Measurements from ENCODE around the gene FOXA3. TPM values are rescaled to one million over a fixed set of nuclear protein-coding genes. Genes with fewer than 3 reads are reported as not detected.
A peak's percentile ranks its signal among the peaks of the same experiment; 100 is the strongest.

The FOXA3 gene
- total RNA-seq, 1 experiment from 2014 or later, result 15.3 TPM

GRCh38 chr19:45863335-45863839 is 739 bp upstream of the FOXA3 start:
- no TSS peak for BruUV-seq (replicated peaks)
- intact Hi-C loops (cut with micrococcal nuclease; ENCODE audit: unreplicated experiment), result loop anchor here (1.0 to 2.0 kb wide), 4 partner anchors 19 to 133 kb away; partner anchors contain the start of genes CCDC61 and FBXO46
- Histone ChIP-seq H3K4me1 (no peaks in the 10 kb centered on the region), H3K4me3 (ENCODE audit: low read depth, low read length) (peak overlapping the region; percentile 60), H3K27me3 (replicated peaks; ENCODE audit: control insufficient read depth, insufficient read depth, low read length) (no peaks in the 10 kb centered on the region), H3K9me3 (no peaks in the 10 kb centered on the region), H3K36me3 (ENCODE audit: control insufficient read depth, insufficient read depth, low read length) (peaks cover 1% of the 10 kb centered on the region; the same call in 1 of the 2 replicates)
- no peak for DNase-seq
- no peaks in the 10 kb centered on the region for H3K27me3 Mint-ChIP-seq (ENCODE audit: insufficient read depth, unreplicated experiment)
- H3K4me3 Mint-ChIP-seq (ENCODE audit: unreplicated experiment), result peak overlapping the region; percentile 98
- H3K27ac Mint-ChIP-seq (ENCODE audit: unreplicated experiment), result peak overlapping the region; percentile 95
- peaks cover 14% of the 10 kb centered on the region for H3K4me1 Mint-ChIP-seq (ENCODE audit: low read depth, unreplicated experiment)
- no peaks in the 10 kb centered on the region for H3K9me3 Mint-ChIP-seq (ENCODE audit: unreplicated experiment)
- TF ChIP-seq CTCF (IDR thresholded peaks at IDR 0.05; ENCODE audit: insufficient read depth in 1 of 2, low read depth in 1 of 2, low read length in 1 of 2, severe bottlenecking in 1 of 2, unreplicated experiment in 1 of 2), result no peak
- peaks cover 61% of the 10 kb centered on the region for H3K36me3 Mint-ChIP-seq (ENCODE audit: insufficient read depth, unreplicated experiment)
- ChIA-PET POLR2A (interaction anchor here (0.5 to 2.9 kb wide), 16 partner anchors 11 to 1975 kb away, joined by 3 to 84 read pairs (median 4); partner anchors contain the start of genes CCDC61, DMPK, DMWD and IRF2BP1), CTCF (interaction anchor here (0.6 to 3.6 kb wide), 17 partner anchors 9 to 793 kb away, joined by 3 to 86 read pairs (median 5); partner anchors contain the start of genes CCDC61, DMWD, IRF2BP1 and MYPOP)

GRCh38 chr19:45864629-45865082 is 530 bp downstream of the FOXA3 start:
- intact Hi-C loops (cut with micrococcal nuclease; ENCODE audit: unreplicated experiment), result no loop called here
- peak overlapping the region; percentile 60 for H3K4me3 ChIP-seq (ENCODE audit: low read depth, low read length)
- CTCF ChIA-PET, result interaction anchor here (0.6 to 3.6 kb wide), 11 partner anchors 8 to 224 kb away, joined by 3 to 86 read pairs (median 5); partner anchors contain the start of genes IRF2BP1 and SIX5

More at GRCh38 chr19:45864629-45865082, 530 bp downstream of the FOXA3 start:
- Histone ChIP-seq H3K4me1 (no peaks in the 10 kb centered on the region), H3K27me3 (replicated peaks; ENCODE audit: control insufficient read depth, insufficient read depth, low read length) (no peaks in the 10 kb centered on the region), H3K9me3 (no peaks in the 10 kb centered on the region), H3K36me3 (ENCODE audit: control insufficient read depth, insufficient read depth, low read length) (no peaks in the 10 kb centered on the region)
- Mint-ChIP-seq H3K4me3 (ENCODE audit: unreplicated experiment) (peak overlapping the region; percentile 98), H3K36me3 (ENCODE audit: insufficient read depth, unreplicated experiment) (peaks cover 53% of the 10 kb centered on the region), H3K27ac (ENCODE audit: unreplicated experiment) (peak overlapping the region; percentile 95), H3K27me3 (ENCODE audit: insufficient read depth, unreplicated experiment) (no peaks in the 10 kb centered on the region), H3K9me3 (ENCODE audit: unreplicated experiment) (no peaks in the 10 kb centered on the region), H3K4me1 (ENCODE audit: low read depth, unreplicated experiment) (peaks cover 14% of the 10 kb centered on the region)
- POLR2A ChIA-PET, result interaction anchor here (0.5 to 2.9 kb wide), 5 partner anchors 15 to 38 kb away, joined by 6 to 84 read pairs (median 19); partner anchors contain the start of genes IRF2BP1 and MYPOP
- DNase-seq, result no peak
- no TSS peak for BruUV-seq (replicated peaks)
- TF ChIP-seq CTCF (IDR thresholded peaks at IDR 0.05; ENCODE audit: insufficient read depth in 1 of 2, low read depth in 1 of 2, low read length in 1 of 2, severe bottlenecking in 1 of 2, unreplicated experiment in 1 of 2), result no peak
